HG02973 (cell line): ENCODE data around the gene SCO2.
A peak's percentile ranks its signal among the peaks of the same experiment; 100 is the strongest.

Experiments
- ATAC-seq: cut with Tn5 transposase; IDR thresholded peaks from one replicate; pipeline ENCODE4 v1.9.1; 2021; ENCODE audit warnings: moderate library complexity; ENCODE audit not compliant: unreplicated experiment

The SCO2 gene, protein sequence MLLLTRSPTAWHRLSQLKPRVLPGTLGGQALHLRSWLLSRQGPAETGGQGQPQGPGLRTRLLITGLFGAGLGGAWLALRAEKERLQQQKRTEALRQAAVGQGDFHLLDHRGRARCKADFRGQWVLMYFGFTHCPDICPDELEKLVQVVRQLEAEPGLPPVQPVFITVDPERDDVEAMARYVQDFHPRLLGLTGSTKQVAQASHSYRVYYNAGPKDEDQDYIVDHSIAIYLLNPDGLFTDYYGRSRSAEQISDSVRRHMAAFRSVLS

DNA sequence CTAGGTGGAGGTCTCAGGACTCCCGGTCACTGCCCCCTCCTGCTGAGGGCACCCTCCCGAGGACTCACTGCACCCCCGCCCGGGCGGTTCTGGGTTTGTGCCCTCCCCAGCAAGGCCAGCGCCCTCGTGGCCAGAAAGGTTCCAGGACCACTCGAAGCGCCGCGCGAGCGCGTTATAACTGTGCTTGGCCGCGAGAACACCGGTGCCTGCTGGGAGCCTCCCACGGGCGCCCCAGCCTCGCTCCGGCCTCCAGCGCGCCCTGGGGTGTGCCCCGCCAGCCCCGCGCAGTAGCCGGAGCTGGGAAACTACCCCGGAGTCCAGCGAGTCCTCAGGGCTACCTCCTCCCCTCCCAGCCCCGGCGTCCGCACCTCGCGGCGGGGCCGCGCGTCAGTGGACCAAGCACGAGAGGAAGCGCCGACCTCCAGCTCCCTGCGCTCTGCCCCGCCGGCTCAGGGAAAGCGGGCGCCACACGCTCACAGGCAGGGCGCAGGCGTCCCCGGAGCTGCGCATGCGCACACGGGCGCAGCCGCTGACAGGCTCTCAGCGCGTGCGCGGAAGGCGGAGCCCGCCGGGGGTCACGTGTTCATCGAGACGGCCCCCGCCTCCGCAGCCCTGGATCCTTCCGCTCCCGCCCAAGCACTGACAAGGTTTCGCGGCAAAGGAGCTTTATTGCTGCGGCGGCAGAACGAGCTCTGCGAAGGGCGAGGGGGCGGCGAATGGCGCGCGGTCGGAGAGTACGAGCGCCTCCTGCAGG, at the start of gene SCO2:
Gene SCO2, minus strand, starts transcription at position 495 of the 754 bp plus-strand sequence. CDS start 1,187 bp downstream, outside the sequence.
- ATAC-seq, result peak; percentile 30

GRCh38 chr22:50574383-50574755, 49.0 kb upstream of the SCO2 start:
- ATAC-seq, result no peak

DNA sequence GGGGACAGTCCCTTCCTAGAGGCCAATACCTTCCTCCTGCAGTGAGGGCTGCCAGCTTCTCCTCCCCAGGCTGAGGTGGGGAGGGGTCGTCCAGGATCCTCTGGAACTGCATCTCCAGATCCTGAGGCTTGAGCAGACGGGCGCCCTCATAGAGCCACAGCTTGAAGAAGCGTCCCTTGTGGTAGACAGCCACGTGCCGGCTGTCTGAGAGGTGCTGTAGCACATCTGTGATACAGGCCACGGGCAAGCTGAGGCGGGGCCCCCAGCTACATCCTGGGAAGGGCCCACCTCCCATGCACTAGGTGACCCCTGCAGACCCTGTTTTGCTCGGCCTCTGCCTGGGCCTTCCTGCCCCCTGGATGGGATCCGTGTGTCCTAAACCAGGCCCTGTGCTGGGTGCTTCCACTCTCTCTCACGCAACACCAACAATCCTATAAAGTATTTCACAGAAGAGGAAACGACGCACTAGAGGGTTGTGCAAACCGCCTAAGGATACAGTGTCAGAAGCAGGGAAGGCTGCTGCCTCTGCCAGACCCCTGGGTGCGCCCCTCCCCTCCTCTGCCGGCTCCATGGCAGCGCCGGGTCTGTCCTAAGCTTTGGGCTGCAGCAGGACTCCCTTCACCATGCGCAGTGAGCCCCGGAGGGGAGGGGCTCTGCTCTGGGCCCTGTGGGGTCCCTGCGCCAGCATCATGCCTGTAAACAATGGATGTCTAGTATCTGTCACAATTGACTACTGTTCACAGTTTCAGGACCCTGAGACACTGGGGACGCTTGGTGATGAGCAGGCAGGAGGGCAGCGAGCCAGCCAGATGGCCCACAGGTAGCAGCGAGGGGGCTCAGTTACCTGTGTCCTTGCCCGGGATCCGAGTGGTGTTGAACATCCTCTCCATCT, 48.3 kb upstream of the SCO2 start:
- no peak for ATAC-seq

- no peak for ATAC-seq
These were observed 47.6 kb upstream of the SCO2 start for GRCh38 chr22:50572965-50573364.

GRCh38 chr22:50571264-50572175, 46.1 kb upstream of the SCO2 start:
- no peak for ATAC-seq

- no peak for ATAC-seq
These were observed 45.5 kb upstream of the SCO2 start for GRCh38 chr22:50570861-50571260.

- ATAC-seq, result no peak
These were observed 44.6 kb upstream of the SCO2 start for GRCh38 chr22:50569896-50570535.

GRCh38 chr22:50569041-50569459, 43.7 kb upstream of the SCO2 start:
- no peak for ATAC-seq

- ATAC-seq, result no peak
These were observed 43.2 kb upstream of the SCO2 start for GRCh38 chr22:50568626-50569025.

DNA sequence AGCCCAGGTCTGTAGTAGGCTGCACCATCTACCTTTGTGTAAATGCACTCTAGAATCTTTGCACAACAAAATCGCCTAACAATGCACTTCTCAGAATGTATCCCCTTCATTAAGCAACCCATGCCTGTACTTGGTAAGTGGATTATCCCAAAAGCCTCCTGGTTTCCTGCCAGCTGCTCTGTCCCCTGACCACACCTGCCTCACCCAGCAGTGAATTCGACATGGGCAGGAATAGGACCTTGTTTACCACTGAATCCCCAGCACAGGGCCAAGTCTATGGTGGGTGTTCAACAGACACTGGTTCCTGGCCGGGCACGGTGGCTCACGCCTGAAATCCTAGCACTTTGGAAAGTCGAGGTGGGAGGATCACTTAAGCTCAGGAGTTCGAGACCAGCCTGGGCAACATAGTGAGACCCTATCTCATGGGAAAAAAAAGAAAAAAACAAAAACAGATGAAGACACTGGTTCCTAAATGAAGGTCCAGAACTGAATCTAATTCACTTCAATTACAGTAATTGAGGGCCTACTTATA, 42.4 kb upstream of the SCO2 start:
- ATAC-seq, result no peak

GRCh38 chr22:50564289-50564688, 38.9 kb upstream of the SCO2 start:
- no peak for ATAC-seq

DNA sequence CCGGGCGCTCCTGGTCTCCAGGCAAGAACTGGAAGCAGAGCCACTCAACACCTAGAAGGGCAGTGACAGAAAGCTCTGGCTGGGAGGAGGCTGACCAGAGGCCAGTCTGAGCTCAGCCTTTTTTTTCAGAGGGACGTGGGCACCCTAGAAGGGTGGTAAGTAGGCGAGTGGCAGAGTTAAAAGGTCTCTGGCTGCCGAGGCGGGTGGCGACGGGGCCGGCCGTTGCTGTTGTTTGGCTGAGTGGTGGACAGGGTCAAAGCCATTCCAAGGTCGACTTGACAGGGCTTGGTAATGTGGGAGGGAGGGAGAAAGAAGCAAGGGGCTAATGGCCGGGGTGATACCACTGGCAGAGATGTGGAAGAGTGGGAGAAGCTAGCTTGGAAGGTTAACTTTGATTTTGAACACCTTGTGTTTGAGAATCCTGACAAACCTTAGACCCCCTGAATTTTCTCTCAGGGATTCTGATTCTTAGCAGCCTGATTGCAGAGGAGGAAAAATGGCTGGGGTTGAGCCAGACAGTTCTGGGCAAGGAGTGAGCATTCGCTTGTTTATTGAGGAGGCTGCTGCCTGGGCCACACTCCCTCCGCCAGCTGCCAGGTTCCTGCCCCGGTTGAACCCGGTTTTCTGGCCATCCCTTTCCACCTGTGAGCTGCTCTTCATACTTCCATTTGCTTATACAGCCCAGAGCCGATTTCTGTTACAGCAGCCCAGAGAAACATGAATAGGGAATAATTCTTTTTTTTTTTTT, 38.2 kb upstream of the SCO2 start:
- no peak for ATAC-seq

DNA sequence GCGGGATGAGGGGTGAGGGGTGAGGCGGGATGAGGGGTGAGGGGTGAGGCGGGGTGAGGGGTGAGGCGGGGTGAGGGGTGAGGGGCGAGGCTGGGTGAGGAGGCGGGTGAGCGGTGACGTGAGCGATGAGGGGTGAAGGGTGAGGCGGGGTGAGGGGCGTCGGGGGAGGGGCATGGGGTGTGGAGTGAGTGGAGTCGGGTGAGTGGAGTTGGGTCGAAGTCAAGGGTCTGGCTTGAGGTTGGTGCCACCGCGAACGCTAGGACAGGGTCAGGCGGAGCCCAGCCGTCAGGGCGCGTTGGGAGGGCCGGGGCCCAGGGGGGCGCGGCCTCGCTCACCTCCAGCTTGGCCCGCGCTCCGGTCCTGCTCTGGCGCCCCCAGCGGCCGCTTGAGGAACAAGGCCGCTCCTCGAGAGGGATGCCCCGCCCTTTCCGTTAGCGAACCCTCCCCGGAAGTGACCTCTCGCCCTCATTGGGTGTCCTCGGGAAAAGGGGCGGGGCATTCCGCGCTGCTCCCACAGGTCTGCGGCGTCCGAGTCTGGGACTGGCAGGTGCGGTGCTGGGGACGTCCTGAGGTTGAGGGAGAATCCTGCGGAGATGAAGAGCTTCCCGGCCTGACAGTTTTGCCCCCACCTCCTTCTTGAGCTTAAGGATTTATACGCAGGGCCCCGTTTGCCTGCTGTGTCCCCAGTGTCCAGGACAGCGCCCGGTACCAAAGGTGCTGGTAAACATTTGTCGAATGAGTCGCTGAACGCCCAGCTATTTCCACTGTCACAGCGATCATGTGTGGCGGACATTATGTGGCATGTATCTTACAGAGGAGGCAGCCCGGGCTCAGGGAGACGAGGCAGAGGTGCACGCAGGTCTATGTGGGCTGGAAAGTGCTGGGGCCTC, 37.4 kb upstream of the SCO2 start, which contains the start of gene SYCE3:
Gene SYCE3, minus strand, starts transcription at position 397 of the 890 bp plus-strand sequence. CDS start 6,514 bp downstream, outside the sequence.
- ATAC-seq, result peak; percentile 89

GRCh38 chr22:50561401-50562358, 36.3 kb upstream of the SCO2 start:
- ATAC-seq, result no peak

- no peak for ATAC-seq
These were observed 34.6 kb upstream of the SCO2 start for GRCh38 chr22:50560034-50560433.

DNA sequence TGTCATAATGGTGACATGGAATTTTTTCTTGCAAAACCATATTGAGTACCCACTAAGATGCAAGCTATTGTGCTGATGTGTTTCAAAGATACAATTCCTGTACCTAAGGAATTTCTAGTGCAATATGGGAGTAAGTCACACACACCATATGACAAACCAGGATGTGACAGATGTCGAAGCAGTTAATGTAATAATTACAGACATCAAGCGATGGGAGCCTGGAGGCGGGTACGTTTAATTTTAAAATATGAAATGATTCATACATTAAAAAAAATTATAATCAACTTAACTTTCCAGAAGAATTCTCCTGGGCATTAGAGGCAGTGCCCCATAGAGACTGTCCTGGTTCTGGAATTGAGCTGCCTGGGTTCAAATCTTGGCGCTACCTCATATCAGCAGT, 31.3 kb upstream of the SCO2 start:
- ATAC-seq, result no peak

DNA sequence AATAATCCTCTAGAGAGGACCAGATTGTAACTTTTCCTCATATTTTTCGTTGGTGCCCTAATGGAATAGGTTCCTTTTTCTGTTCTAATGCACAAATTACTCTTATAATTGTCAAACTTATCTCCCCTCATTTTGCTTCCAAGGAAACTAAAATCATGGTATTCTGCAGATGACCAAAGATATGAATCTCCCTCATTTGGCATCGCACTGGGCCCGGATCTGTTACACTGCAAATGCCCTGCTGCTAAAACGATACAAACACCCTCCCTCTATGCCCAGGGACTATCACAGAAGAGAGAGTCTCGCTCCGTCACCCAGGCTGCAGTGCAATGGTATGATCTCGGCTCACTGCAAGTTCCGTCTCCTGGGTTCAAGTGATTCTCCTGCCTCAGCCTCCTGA, 27.9 kb upstream of the SCO2 start:
- no peak for ATAC-seq
